IMR-90 (cell line): ENCODE data around the gene KLF11. TPM values are rescaled to one million over a fixed set of nuclear protein-coding genes. Genes with fewer than 3 reads are reported as not detected.

Experiments
- ATAC-seq: fragments of 200-7000 bp; cut with Tn5 transposase; 2 replicates; pipeline ENCODE4 v1.9.1; 2020; ENCODE audit warnings: low read depth, mild to moderate bottlenecking, moderate library complexity
- BruUV-seq: library from RNA; stranded (reverse); fragments of 400-500 nt; replicated peaks from 2 replicates; lab custom pipeline; 2021; lab: Mats Ljungman, UMichigan
- CTCF ChIA-PET: fragments of 300-600 bp; formaldehyde crosslinking; extraction: SDS; loops from one replicate; lab custom pipeline; 2021; ENCODE audit warnings: antibody characterized with exemption; lab: Yijun Ruan, JAX
- POLR2A ChIA-PET: fragments of 300-600 bp; sonication (Branson Sonifier 250); formaldehyde crosslinking; loops from one replicate; lab custom pipeline; 2022; ENCODE audit warnings: antibody characterized with exemption; ENCODE audit not compliant: unreplicated experiment; lab: Charles Lee
- DNase-seq: peaks from one replicate; pipeline ENCODE4 v3.0.0; 2013
- H2AFZ ChIP-seq: replicated peaks from 2 replicates; pipeline ENCODE3; 2013; ENCODE audit warnings: low read length, mild to moderate bottlenecking; ENCODE audit not compliant: poor library complexity
- H2AK5ac ChIP-seq: 2 replicates; pipeline ENCODE4 v1.6.1; 2013; ENCODE audit warnings: low read depth, low read length, inconsistent platforms
- H2AK9ac ChIP-seq: replicated peaks from 2 replicates; pipeline ENCODE3; 2013; ENCODE audit warnings: mild to moderate bottlenecking, low read depth, low read length, moderate library complexity; ENCODE audit not compliant: poor library complexity
- H2BK120ac ChIP-seq: 2 replicates; pipeline ENCODE4 v1.6.1; 2013; ENCODE audit warnings: low read depth, low read length, inconsistent platforms
- H2BK15ac ChIP-seq: 3 replicates; pipeline ENCODE4 v1.6.1; 2013; ENCODE audit warnings: low read depth, low read length, inconsistent platforms
- H2BK20ac ChIP-seq: 2 replicates; pipeline ENCODE4 v1.6.1; 2013; ENCODE audit warnings: low read depth, mild to moderate bottlenecking, inconsistent platforms, low read length, moderate library complexity
- H2BK5ac ChIP-seq: 2 replicates; pipeline ENCODE4 v1.6.1; 2013; ENCODE audit warnings: mild to moderate bottlenecking, low read depth, low read length, inconsistent platforms; ENCODE audit not compliant: poor library complexity, severe bottlenecking
- H3K14ac ChIP-seq: replicated peaks from 2 replicates; pipeline ENCODE4 v1.6.1; 2013; ENCODE audit warnings: low read depth, low read length, inconsistent platforms
- H3K18ac ChIP-seq: 2 replicates; pipeline ENCODE4 v1.6.1; 2013; ENCODE audit warnings: low read depth, low read length, control low read depth
- H3K23ac ChIP-seq: 2 replicates; pipeline ENCODE4 v1.6.1; 2013; ENCODE audit warnings: low read depth, low read length, inconsistent platforms
- H3K27ac ChIP-seq: 2 replicates; pipeline ENCODE4 v1.5.1; 2013; ENCODE audit warnings: mild to moderate bottlenecking, control low read depth, low read length; ENCODE audit not compliant: insufficient read depth
- H3K27me3 ChIP-seq: 2 replicates; pipeline ENCODE4 v1.6.1; 2013; ENCODE audit warnings: low read length; ENCODE audit not compliant: control insufficient read depth, insufficient read depth
- H3K36me3 ChIP-seq: 2 replicates; pipeline ENCODE4 v1.6.1; 2013; ENCODE audit warnings: low read length, mixed read lengths; ENCODE audit not compliant: control insufficient read depth, insufficient read depth
- H3K4ac ChIP-seq: 2 replicates; pipeline ENCODE4 v1.6.1; 2013; ENCODE audit warnings: low read depth, low read length, inconsistent platforms
- H3K4me1 ChIP-seq: 2 replicates; pipeline ENCODE4 v1.6.1; 2013; ENCODE audit warnings: low read length, mixed read lengths; ENCODE audit not compliant: control insufficient read depth, insufficient read depth
- H3K4me2 ChIP-seq: 2 replicates; pipeline ENCODE4 v1.6.1; 2013; ENCODE audit warnings: low read depth, mild to moderate bottlenecking, control low read depth, low read length, moderate library complexity
- H3K4me3 ChIP-seq: 2 replicates; pipeline ENCODE4 v1.5.1; 2013; ENCODE audit warnings: low read depth, mild to moderate bottlenecking, control low read depth, low read length, moderate library complexity; ENCODE audit not compliant: insufficient read depth
- H3K56ac ChIP-seq: 2 replicates; pipeline ENCODE4 v1.6.1; 2013; ENCODE audit warnings: low read length, inconsistent platforms; ENCODE audit not compliant: insufficient read depth; ENCODE audit errors: extremely low read depth
- H3K79me1 ChIP-seq, 2 experiments: 2 replicates each; pipeline ENCODE4 v1.6.1; 2013; ENCODE audit warnings: low read length in 2 of 2, inconsistent platforms in 1 of 2, low read depth in 1 of 2
- H3K9ac ChIP-seq: 2 replicates; pipeline ENCODE4 v1.6.1; 2013; ENCODE audit warnings: low read depth, low read length, control low read depth
- H3K9me1 ChIP-seq: 2 replicates; pipeline ENCODE4 v1.6.1; 2013; ENCODE audit warnings: low read length, inconsistent platforms; ENCODE audit not compliant: insufficient read depth
- H3K9me3 ChIP-seq: 2 replicates; pipeline ENCODE4 v1.6.1; 2013; ENCODE audit warnings: low read length; ENCODE audit not compliant: control insufficient read depth, insufficient read depth
- H4K20me1 ChIP-seq: 2 replicates; pipeline ENCODE4 v1.6.1; 2013; ENCODE audit warnings: low read length, inconsistent platforms; ENCODE audit not compliant: insufficient read depth
- H4K5ac ChIP-seq: 2 replicates; pipeline ENCODE4 v1.6.1; 2013; ENCODE audit warnings: mild to moderate bottlenecking, low read depth, low read length, control low read depth
- H4K8ac ChIP-seq, 2 experiments: 2 replicates each; pipeline ENCODE4 v1.6.1; 2013; ENCODE audit warnings: low read depth in 2 of 2, low read length in 2 of 2, control low read depth in 1 of 2, inconsistent platforms in 1 of 2
- H4K91ac ChIP-seq: 2 replicates; pipeline ENCODE4 v1.6.1; 2013; ENCODE audit warnings: low read depth, low read length, inconsistent platforms; ENCODE audit not compliant: insufficient read depth
- BHLHE40 ChIP-seq: fragments of 150-350 bp; IDR thresholded peaks from 2 replicates; pipeline ENCODE4 v1.6.1; 2016; ENCODE audit warnings: mild to moderate bottlenecking, low read depth, low read length
- CEBPB ChIP-seq: IDR thresholded peaks from 2 replicates; pipeline ENCODE4 v1.6.1; 2012; ENCODE audit warnings: low read depth, low read length, improper control_type of control experiment
- CHD1 ChIP-seq: IDR thresholded peaks from 2 replicates; pipeline ENCODE4 v1.6.1; 2012; ENCODE audit warnings: low read depth, low read length, improper control_type of control experiment
- CTCF ChIP-seq: conservative IDR thresholded peaks from 2 replicates; pipeline ENCODE4 v1.5.1; 2012; ENCODE audit warnings: mild to moderate bottlenecking, low read depth, low read length, improper control_type of control experiment
- ELK1 ChIP-seq: fragments of 150-350 bp; IDR thresholded peaks from 2 replicates; pipeline ENCODE4 v1.6.1; 2016; ENCODE audit warnings: low read depth, mild to moderate bottlenecking, low read length, moderate library complexity, borderline replicate concordance
- FOS ChIP-seq: fragments of 150-350 bp; IDR thresholded peaks from 2 replicates; pipeline ENCODE4 v1.6.1; 2016; ENCODE audit warnings: low read depth, low read length
- MAFK ChIP-seq: IDR thresholded peaks from 2 replicates; pipeline ENCODE4 v1.6.1; 2012; ENCODE audit warnings: low read depth, low read length, improper control_type of control experiment
- MXI1 ChIP-seq: IDR thresholded peaks from 2 replicates; pipeline ENCODE4 v1.6.1; 2012; ENCODE audit warnings: low read depth, mild to moderate bottlenecking, low read length, moderate library complexity, borderline replicate concordance
- NFE2L2 ChIP-seq: fragments of 150-350 bp; IDR thresholded peaks from 2 replicates; pipeline ENCODE4 v1.6.1; 2016; ENCODE audit warnings: low read depth, mild to moderate bottlenecking, low read length
- POLR2A ChIP-seq: IDR thresholded peaks from 2 replicates; pipeline ENCODE4 v1.6.1; 2012; ENCODE audit warnings: mild to moderate bottlenecking, low read depth, low read length
- RAD21 ChIP-seq: IDR thresholded peaks from 2 replicates; pipeline ENCODE4 v1.6.1; 2012; ENCODE audit warnings: low read length, improper control_type of control experiment
- RCOR1 ChIP-seq: IDR thresholded peaks from 2 replicates; pipeline ENCODE4 v1.6.1; 2012; ENCODE audit warnings: mild to moderate bottlenecking, low read length, improper control_type of control experiment; ENCODE audit not compliant: insufficient replicate concordance
- SMC3 ChIP-seq: fragments of 150-350 bp; IDR thresholded peaks from 2 replicates; pipeline ENCODE4 v1.6.1; 2016; ENCODE audit warnings: low read depth, mild to moderate bottlenecking, antibody characterized with exemption, low read length, moderate library complexity
- USF2 ChIP-seq: fragments of 150-350 bp; IDR thresholded peaks from 2 replicates; pipeline ENCODE4 v1.6.1; 2017; ENCODE audit warnings: mild to moderate bottlenecking, antibody characterized with exemption, low read length, low read depth
- WGBS, 2 experiments: methylation state at CpG; one replicate each; pipeline versions ENCODE4 v1.1.5 to v1.1.7; 2013; ENCODE audit warnings: missing lambda C conversion rate in 2 of 2; ENCODE audit not compliant: insufficient read length in 1 of 2; ENCODE audit errors: extremely low coverage in 2 of 2; 5-methylcytosine and 5-hydroxymethylcytosine counted together
- dilution Hi-C: fragments of 300-500 bp; cut with HindIII; formaldehyde crosslinking; loops from one replicate; pipeline ENCODE4 v1.14.3; 2018; ENCODE audit warnings: low sequenced_read_pairs; ENCODE audit not compliant: unreplicated experiment
- in situ Hi-C: fragments of 300-500 bp; cut with MboI; formaldehyde crosslinking; loops from 3 replicates; pipeline ENCODE4 v1.14.3; 2019; ENCODE audit warnings: low sequenced_read_pairs, inconsistent platforms, mixed read lengths
- intact Hi-C: fragments of 100-400 bp; cut with micrococcal nuclease; formaldehyde crosslinking; loops from 2 replicates; pipeline ENCODE4 v1.10.0; 2022
- polyA plus RNA-seq, 3 experiments: library from polyadenylated mRNA; depleted of rRNA; stranded (reverse); fragments of >200 nt; gene quantifications; 2 replicates each; pipeline ENCODE4 v1.2.3, GENCODE V29; 2012; ENCODE audit warnings: low replicate concordance in 1 of 3
- total RNA-seq: library from RNA; depleted of rRNA; stranded (reverse); fragments of >200 nt; gene quantifications from 2 replicates; pipeline ENCODE4 v1.2.3, GENCODE V29; 2012

KLF11 gene
- total and polyA plus RNA-seq, 2 of the 4 experiments (the other 2 are of a cell fraction) = 2.0 to 2.4 TPM

- no peaks in the 10 kb centered on the region for H3K27me3 ChIP-seq
- dilution Hi-C loops = no loop called here
- ATAC-seq (no peak), DNase-seq (no peak)
- no peak overlapping the region for H2AK9ac ChIP-seq
- no TSS peak for BruUV-seq
- no peaks in the 10 kb centered on the region for H3K9me3 ChIP-seq
- no peak overlapping the region for H2BK5ac ChIP-seq
- H3K9me1 ChIP-seq = no peaks in the 10 kb centered on the region
- no peak overlapping the region for H2AFZ ChIP-seq
- no peak overlapping the region for H4K5ac ChIP-seq
- intact Hi-C loops = loop anchor here (1.0 to 10.0 kb wide), 3 partner anchors 103 to 249 kb away; no protein-coding TSS in a partner anchor
- H3K27ac ChIP-seq = no peak overlapping the region
- no peak overlapping the region for H3K14ac ChIP-seq
- H2BK120ac ChIP-seq = no peak overlapping the region
- no peak overlapping the region for H3K9ac ChIP-seq
- peaks cover 4 to 8% of the 10 kb centered on the region in 2 experiments; a peak in 3 of 4 replicates for H3K79me1 ChIP-seq
- no peak overlapping the region for H3K4ac ChIP-seq
- H3K18ac ChIP-seq = no peak overlapping the region
- no peak overlapping the region for H3K4me3 ChIP-seq
- no peak overlapping the region for H4K91ac ChIP-seq
- POLR2A ChIA-PET = interaction anchor here (0.6 kb wide), 1 partner anchor 556 kb away, joined by 6 read pairs; no protein-coding TSS in a partner anchor
- no peak overlapping the region for H3K23ac ChIP-seq
- H2BK15ac ChIP-seq = no peak overlapping the region
- no peak overlapping the region for H2BK20ac ChIP-seq
- H3K4me2 ChIP-seq = no peak overlapping the region
- WGBS, 2 experiments = 100% methylated on average over 9 of the region's 15 CpGs; no CpG with 5 or more reads in 1 of the 2 experiments
- H4K20me1 ChIP-seq = peaks cover 6% of the 10 kb centered on the region; the same call in 1 of the 2 replicates
- no peak overlapping the region for H2AK5ac ChIP-seq
- peaks cover 19% of the 10 kb centered on the region for H3K36me3 ChIP-seq
- in situ Hi-C loops = loop anchor here (5.0 to 10.0 kb wide), 2 partner anchors 251 to 483 kb away; no protein-coding TSS in a partner anchor
- no peak overlapping the region for H3K56ac ChIP-seq
- peaks cover 1% of the 10 kb centered on the region; the same call in 1 of the 2 replicates for H3K4me1 ChIP-seq
- CTCF ChIA-PET = interaction anchor here (0.5 to 2.5 kb wide), 15 partner anchors 10 to 1535 kb away, joined by 3 to 12 read pairs (median 5); no protein-coding TSS in a partner anchor
- H4K8ac ChIP-seq = no peak overlapping the region
- TF ChIP-seq MXI1 = no peak
- TF ChIP-seq BHLHE40 = no peak
- no peak for TF ChIP-seq SMC3
- no peak for TF ChIP-seq CTCF
- no peak for TF ChIP-seq MAFK
- TF ChIP-seq NFE2L2 = no peak
- no peak for TF ChIP-seq USF2
- TF ChIP-seq FOS = no peak
- no peak for TF ChIP-seq RCOR1
- no peak for TF ChIP-seq POLR2A
- no peak for TF ChIP-seq ELK1
- TF ChIP-seq CEBPB = no peak
- no peak for TF ChIP-seq RAD21
- TF ChIP-seq CHD1 = no peak
These were observed 4.5 kb downstream of the KLF11 start for GRCh38 chr2:10047616-10048500.
